DMS153 treated with DMSO at 0.1 percent for 48 hours (cell line): ENCODE measurements around the gene ITIH3.
"Not testable (repeated sequence)": the region's sequence is repeated elsewhere in the genome, so short reads cannot be mapped to it uniquely, and the experiment has no call there.

ENCODE experiments used
- DNase-seq: peaks from one replicate; lab custom pipeline; 2025; ENCODE audit not compliant: unreplicated experiment; lab: John Stamatoyannopoulos, UW

The ITIH3 gene

GRCh38 chr3:52794612-52795099 is at the start of gene ITIH3:
TSS of gene ITIH3 (plus strand) at chr3:52794796. CDS start at chr3:52794804, 8 bp downstream.
- no peak for DNase-seq

- DNase-seq: no peak
Measured at GRCh38 chr3:52752045-52752660, 42.4 kb upstream of the ITIH3 start.

GRCh38 chr3:52754373-52754772 is 40.2 kb upstream of the ITIH3 start:
- DNase-seq: no peak

DNA sequence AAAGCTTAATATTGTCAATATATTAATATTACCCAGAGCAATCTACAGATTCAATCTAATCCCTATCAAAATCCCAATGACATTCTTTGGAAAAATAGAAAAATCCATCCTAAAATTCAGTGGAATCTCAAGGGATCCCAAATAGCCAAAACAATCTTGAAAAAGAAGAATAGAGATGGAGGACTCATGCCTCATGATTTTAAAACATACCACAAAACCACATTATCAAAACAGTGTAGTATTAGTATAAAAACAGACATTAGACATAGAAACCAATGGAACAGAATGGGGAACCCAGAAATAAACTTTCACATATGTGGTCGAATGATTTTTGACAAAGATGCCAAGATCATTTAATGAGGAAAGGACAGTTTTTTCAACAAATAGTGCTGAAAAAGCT is 38.5 kb upstream of the ITIH3 start:
- no peak for DNase-seq

DNA sequence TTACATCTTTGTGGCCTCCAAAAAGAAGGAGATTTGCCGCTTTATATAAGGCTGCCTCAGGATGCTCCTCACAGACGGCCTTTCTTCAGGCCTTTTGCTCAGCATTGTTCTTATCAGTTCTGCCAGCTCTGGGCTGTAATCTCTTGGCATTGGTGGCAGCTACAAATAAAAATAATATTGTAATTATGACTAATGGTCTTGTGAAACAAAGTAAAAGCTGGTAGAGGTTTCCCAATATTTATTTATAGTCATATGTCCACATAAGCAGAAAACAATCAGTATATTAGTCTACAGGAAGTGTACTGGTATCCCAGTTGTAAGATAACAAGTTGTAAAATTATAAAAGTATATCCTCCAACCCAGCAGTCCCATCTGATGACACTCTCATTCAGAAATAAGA is 31.1 kb upstream of the ITIH3 start:
- no peak for DNase-seq

DNA sequence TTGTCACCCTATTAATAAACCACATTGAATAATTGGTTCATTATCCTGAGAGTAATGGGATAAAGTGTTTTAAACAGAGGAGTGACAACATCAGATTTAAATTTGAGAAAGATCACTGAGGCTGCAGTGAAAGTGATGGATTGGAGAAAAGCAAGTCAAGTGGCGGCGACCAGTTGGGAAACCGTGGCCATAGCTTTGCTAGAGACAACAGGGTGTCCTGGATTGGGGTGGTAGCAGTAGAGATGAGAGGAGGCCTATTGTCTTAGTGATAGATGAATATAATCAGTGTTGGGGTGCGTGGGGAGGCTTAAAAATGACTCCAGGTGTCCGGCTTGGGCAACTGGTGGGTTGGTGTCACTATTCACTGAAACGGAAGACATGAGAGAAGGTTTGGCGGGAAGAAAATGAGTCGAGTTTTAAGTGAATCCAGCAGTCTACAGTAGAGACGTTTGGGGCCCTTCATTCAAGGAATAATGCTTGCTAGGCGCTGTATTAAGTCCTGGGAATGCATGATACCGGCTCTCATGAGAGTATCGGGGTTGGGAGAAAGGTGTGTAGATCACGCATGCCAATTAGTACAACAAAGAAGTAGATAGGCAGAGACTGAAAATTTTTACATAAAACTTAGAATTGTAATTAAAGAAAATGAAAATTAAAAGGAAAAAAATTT is 24.7 kb upstream of the ITIH3 start:
- DNase-seq: no peak

DNA sequence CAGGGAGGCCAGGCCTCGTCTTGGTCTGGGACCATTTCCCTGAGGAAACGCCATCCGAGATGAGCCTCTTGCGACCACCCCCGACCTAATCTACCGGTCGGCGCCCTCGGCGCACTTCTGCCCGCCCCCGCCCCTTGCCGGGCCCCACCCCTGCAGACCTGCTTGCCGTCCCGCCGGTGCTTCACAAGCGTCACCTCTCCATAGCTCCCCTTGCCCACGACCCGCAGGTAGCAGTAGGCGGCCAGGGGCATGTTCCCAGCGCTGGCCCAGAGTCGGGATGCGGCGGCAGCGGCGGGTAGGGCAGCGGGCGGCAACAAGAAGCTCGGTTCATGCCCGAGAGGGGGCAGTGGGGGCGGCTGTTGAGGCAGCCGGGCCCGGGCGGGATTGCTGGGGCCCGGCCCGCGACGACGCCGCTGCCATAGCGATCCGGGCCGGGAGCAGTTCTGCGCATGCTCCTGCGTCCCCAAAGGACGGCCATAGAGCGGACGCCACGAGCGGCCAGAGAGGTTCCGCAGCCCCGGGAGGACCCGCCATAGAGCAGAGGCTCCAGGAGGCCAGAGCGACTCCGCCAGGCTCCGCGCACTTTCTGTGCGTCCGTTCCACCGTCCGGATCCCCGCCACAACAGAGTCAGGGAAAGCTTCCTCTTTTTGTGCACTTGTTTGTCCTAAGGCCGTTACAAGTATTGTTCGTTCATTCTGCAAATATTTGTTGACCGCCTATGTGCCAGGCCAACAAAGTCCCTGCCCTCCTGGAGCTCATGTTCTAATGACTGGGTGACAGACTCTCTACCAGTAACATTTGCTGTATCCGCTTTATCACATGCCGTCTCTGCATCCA is 23.9 kb upstream of the ITIH3 start, which contains the start of gene NEK4:
Gene NEK4 (minus strand): TSS at position 445 of the 838 bp plus-strand sequence. CDS start 194 bp downstream, at position 251.
- DNase-seq: peak; percentile 28

DNA sequence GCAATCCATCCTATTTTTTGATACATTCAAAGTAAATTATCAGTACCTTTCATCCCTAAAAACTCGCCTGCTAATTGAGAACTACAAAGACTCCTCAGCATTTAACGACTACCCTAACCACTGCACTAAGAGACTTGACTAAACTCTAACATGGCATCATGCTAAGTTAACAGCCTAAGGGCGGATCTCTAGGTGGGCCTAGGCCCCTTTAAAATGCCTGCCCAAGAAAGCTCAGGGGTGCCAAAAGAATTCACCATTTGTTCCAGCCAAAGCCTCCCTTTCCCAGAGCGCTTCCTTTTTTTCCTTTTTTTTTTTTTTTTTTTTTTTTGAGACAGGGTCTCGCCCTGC is 23.3 kb upstream of the ITIH3 start:
- DNase-seq: no peak

- no peak for DNase-seq
Measured at GRCh38 chr3:52771702-52772101, 22.9 kb upstream of the ITIH3 start.

DNA sequence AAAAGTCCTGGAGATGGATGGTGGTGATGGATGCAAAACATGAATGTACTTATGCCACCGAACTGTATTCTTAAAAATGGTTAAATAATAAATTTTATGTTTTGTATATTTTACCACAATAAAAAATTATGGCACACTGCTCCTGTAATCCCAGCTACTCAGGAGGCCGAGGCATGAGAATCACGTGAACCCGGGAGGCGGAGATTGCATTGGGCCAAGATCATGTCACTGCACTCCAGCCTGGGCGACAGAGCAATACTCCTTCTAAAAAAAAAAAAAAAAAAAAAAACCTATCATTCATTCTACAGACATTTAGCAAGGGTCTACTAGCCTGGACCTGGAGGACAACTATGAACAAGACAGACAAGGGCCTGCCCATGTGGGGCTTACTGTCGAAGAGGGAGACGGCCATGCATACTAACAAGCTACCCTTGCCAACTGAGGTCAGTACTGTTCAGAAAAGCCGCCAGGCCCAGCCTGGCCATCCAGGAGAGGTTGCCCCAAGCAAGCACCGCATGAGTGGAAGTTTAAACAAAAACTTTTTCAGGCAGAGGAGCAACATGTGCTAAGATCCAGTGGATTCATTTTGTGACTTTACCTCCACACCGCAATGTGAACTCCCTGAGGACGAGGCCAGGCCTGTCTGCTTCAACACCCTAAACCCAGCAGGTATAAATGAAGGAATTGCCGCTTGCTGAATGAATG is 21.1 kb upstream of the ITIH3 start:
- DNase-seq: no peak

DNA sequence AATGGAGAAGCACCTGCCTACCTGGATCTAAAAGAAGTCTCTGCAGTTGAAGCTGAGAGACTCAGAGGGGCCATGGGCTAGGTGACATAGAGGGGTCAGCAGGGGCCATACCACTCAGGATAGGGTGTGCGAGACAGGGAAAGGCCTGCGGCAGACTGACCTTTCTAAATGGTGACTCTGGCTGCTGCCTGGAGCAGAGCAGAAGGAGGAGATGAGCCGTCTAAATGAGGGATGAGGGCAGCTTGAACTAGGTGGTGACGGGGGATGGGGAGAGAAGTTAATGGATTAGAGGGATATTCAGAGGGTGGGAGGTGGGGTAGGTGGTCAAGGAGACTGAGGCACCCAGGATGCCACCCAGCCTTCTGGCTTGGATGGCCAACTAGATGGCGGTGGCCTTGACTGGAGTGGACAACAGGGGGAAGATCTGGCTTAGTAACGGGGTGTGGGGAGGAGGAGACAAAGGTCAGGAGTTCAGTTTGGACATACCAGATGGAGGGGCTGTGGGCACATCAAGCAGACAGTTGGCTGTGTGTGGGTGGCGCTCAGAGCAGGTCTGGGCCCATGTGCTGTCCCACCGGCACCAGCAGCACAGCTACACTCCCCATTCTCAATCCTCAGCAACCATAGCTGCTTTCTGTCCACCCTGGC is 20.4 kb upstream of the ITIH3 start:
- DNase-seq: no peak

DNA sequence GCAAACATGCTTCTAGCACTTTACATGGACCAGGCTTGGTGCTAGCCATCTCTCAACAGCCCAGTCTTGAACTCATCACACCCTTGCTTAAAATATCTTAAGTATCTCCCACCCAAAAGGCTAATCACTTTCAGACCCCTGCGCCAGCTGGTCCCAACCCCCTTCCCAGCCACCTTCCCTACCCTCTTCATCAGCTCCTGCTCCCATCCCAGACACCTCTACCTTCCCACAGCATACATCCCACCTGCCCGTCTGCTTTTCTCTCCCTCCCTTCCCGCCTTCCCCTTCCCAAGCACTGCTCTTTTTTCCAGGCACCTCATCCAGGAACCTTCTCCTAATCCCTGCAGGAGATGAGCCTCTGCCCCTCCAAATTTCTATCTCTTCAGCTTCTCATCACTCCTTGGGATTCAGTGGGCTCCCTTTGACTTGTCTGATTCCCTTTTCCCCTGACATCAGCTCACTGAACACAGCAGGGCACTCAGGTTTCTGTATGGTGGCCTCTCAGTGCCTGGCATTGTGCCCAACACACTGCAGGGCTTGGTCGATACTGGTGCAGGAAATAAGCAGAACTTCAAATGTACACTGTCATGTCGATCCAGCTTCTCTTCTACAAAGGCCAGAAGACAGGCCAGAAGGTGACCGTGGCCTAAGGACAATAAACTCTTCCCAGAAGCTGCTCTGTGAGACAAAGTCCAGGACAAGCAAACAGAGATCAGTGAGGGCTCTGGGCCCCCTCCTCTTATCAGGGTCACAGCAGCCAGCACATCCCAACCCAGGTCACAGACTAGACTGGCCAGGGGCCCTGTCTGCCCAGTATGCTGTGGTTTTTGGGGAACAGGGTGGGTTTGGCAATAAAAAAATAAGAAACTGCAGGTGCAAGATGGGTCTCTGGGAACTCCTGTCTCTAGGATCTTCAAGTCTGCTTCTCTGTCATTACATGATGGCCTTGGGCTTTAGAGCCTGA is 19.4 kb upstream of the ITIH3 start:
- no peak for DNase-seq

DNA sequence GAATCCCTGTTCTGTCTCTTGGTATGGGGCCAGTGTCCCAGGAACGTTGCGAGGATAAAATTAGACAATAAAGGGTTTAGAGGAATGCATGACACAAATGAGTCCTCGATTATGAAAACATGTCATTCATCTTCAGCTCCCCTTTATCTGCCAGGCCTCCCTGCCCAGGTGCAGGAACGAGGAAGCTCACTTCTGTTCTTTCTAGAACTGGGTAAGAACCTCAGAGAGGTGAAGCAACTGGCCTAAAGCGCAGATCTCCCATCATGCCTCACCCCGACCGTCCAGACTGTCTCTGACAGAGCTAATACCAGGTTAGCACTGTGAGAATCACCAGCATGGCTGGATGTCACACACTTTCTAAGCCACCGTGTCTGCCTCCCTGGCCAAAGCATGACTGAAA is 18.7 kb upstream of the ITIH3 start:
- no peak for DNase-seq

GRCh38 chr3:52776486-52776885 is 18.1 kb upstream of the ITIH3 start:
- not testable (repeated sequence) for DNase-seq

DNA sequence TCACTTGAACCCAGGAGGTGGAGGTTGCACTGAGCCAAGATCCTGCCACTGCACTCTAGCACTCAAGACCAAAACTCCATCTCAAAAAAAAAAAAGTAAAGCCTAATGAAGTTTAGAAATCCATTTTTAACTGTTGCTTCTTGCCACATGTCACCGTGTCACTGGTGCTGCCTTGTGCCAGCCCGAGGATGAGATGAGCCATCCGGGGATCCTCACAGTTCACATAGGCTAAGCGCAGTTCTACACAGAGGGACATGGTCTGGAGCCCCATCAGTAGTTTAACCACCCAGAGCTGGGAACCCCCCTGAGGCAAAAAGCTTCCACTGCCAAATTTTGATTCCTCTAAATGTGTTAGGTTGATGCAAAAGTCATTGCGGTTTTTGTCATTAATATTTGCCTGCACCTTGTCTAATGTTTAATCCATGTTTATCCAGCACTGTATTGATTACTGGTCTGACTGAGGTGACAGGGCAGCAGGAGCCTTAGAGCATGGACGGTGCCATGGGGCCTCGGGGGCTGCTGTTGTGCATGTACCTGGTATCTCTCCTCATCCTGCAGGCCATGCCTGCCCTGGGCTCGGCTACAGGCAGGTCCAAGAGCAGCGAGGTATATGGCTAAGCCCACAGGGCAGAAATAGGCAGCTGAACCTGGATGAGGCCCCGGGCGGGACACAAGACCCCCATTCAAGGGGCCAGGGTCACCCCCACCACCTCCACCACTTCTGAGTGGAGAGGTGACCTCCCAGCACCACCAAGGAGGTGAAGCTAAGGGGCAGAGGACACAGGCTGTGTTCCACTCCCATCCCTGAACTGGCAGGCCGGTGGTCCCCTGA is 17.3 kb upstream of the ITIH3 start, which contains the start of gene ITIH1:
Gene ITIH1 (plus strand): TSS at position 473 of the 832 bp plus-strand sequence. CDS start 17 bp downstream, at position 490.
- DNase-seq: no peak

- no peak for DNase-seq
Measured at GRCh38 chr3:52777959-52778805, 16.4 kb upstream of the ITIH3 start.

DNA sequence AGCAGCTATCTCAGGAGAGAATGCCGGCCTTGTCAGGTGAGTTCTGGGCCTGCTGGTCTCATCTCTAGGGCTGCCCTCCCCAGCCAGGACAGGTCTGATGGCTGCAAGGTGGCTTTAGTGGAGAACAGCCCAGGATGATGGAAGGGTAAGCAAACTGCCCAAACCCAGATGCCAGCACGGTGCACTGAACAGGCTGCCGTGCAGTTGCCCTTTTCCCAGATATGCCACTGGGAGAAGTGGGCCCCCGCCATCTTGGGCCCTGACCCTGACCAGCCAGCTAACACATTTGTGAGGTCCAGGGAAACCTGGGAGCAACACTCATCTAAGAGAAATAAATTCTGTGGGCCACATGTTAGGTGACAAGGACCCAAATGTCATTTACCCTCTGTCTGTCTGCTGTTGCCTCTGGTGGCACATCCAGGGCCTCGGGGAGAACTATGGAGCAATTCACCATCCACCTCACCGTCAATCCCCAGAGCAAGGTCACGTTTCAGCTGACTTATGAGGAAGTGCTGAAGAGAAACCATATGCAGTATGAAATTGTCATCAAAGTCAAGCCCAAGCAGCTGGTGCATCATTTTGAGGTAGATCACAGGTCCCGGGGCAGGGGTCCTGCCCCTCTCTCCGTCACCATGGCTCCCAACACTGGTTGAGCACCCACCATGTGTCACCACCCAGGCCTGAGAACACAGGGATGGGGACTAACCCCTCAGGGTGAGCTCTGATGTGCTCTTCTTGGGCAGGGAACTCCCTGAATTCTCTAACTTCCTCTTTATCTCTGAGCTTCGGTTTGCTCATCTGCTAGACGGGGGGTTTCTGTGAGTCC is 15.4 kb upstream of the ITIH3 start:
- DNase-seq: no peak
